DOHH2 (cell line): ENCODE results near the gene ALK.

Experiments
- H3F3A ChIP-seq: fragments of 200-600 bp; sonication (generic), shearing (Covaris generic); 2 replicates; pipeline ENCODE4 v1.6.0; 2016; ENCODE audit warnings: antibody characterized with exemption, mild to moderate bottlenecking; ENCODE audit not compliant: control insufficient read depth, insufficient read depth
- H3K27ac ChIP-seq: fragments of 200-600 bp; sonication (generic); 2 replicates; pipeline ENCODE4 v1.5.1; 2014; ENCODE audit warnings: low read depth, mild to moderate bottlenecking, low read length, moderate library complexity
- H3K27me3 ChIP-seq: fragments of 200-600 bp; sonication (generic); 2 replicates; pipeline ENCODE4 v1.6.1; 2014; ENCODE audit warnings: mild to moderate bottlenecking, low read length, mixed read lengths; ENCODE audit not compliant: control insufficient read depth
- H3K36me3 ChIP-seq: fragments of 200-600 bp; sonication (generic); 2 replicates; pipeline ENCODE4 v1.6.1; 2014; ENCODE audit warnings: mild to moderate bottlenecking, low read length, moderate library complexity, mixed read lengths; ENCODE audit not compliant: control insufficient read depth
- H3K4me1 ChIP-seq: fragments of 200-600 bp; sonication (generic); 2 replicates; pipeline ENCODE4 v1.6.1; 2014; ENCODE audit warnings: mild to moderate bottlenecking, low read length, mixed read lengths; ENCODE audit not compliant: control insufficient read depth
- H3K4me2 ChIP-seq: fragments of 200-600 bp; sonication (generic); 2 replicates; pipeline ENCODE4 v1.6.0; 2014; ENCODE audit warnings: mild to moderate bottlenecking, low read length, moderate library complexity
- H3K4me3 ChIP-seq: fragments of 200-600 bp; sonication (generic); 2 replicates; pipeline ENCODE4 v1.5.1; 2014; ENCODE audit warnings: mild to moderate bottlenecking, low read length, mixed read lengths
- H3K79me2 ChIP-seq: fragments of 200-600 bp; sonication (generic); 2 replicates; pipeline ENCODE4 v1.6.1; 2014; ENCODE audit warnings: mild to moderate bottlenecking, low read length, mixed read lengths; ENCODE audit not compliant: control insufficient read depth
- H3K9me2 ChIP-seq: fragments of 200-600 bp; sonication (generic); replicated peaks from 2 replicates; pipeline ENCODE4 v1.6.1; 2014; ENCODE audit warnings: mild to moderate bottlenecking, low read length, mixed read lengths; ENCODE audit not compliant: control insufficient read depth
- H3K9me3 ChIP-seq: fragments of 200-600 bp; sonication (generic); 2 replicates; pipeline ENCODE4 v1.6.1; 2014; ENCODE audit warnings: antibody characterized with exemption, low read length, mixed read lengths; ENCODE audit not compliant: control insufficient read depth, insufficient read depth
- H4K20me1 ChIP-seq: fragments of 200-600 bp; sonication (generic); 2 replicates; pipeline ENCODE4 v1.6.0; 2014; ENCODE audit warnings: low read depth, mild to moderate bottlenecking, antibody characterized with exemption, low read length, moderate library complexity; ENCODE audit not compliant: control insufficient read depth, insufficient read depth
- CTCF ChIP-seq: fragments of 200-600 bp; sonication (generic); IDR thresholded peaks from one replicate; pipeline ENCODE4 v1.5.1; 2014; ENCODE audit warnings: antibody characterized with exemption, mild to moderate bottlenecking, low read depth, low read length; ENCODE audit not compliant: poor library complexity, severe bottlenecking
- EZH2phosphoT487 ChIP-seq: fragments of 200-600 bp; sonication (generic); IDR thresholded peaks from 2 replicates; pipeline ENCODE4 v1.6.1; 2017; ENCODE audit warnings: borderline replicate concordance, mild to moderate bottlenecking, antibody characterized with exemption, low read length, moderate library complexity, mixed read lengths

ALK gene

GRCh38 chr2:29166242-29167039, 754.9 kb downstream of the ALK start:
- H3K4me2 ChIP-seq: no peak overlapping the region
- H3K36me3 ChIP-seq: no peaks in the 10 kb centered on the region
- H3K27me3 ChIP-seq: peaks cover 9% of the 10 kb centered on the region; the same call in 1 of the 2 replicates

GRCh38 chr2:29165362-29166241, 755.8 kb downstream of the ALK start:
- Histone ChIP-seq H3F3A (no peaks in the 10 kb centered on the region), H3K79me2 (no peaks in the 10 kb centered on the region), H3K4me3 (no peak overlapping the region), H3K27ac (no peak overlapping the region), H3K36me3 (no peaks in the 10 kb centered on the region), H3K4me2 (no peak overlapping the region), H4K20me1 (no peaks in the 10 kb centered on the region), H3K9me3 (no peaks in the 10 kb centered on the region), H3K9me2 (no peaks in the 10 kb centered on the region), H3K4me1 (no peaks in the 10 kb centered on the region), H3K27me3 (peaks cover 9% of the 10 kb centered on the region; the same call in 1 of the 2 replicates)
- no peak for TF ChIP-seq EZH2phosphoT487
- no peak for TF ChIP-seq CTCF

More at GRCh38 chr2:29166242-29167039, 754.9 kb downstream of the ALK start:
- no peaks in the 10 kb centered on the region for H3F3A ChIP-seq
- no peaks in the 10 kb centered on the region for H3K4me1 ChIP-seq
- no peak overlapping the region for H3K4me3 ChIP-seq
- no peaks in the 10 kb centered on the region for H3K79me2 ChIP-seq
- no peaks in the 10 kb centered on the region for H3K9me3 ChIP-seq
- TF ChIP-seq CTCF (no peak), EZH2phosphoT487 (no peak)
- H4K20me1 ChIP-seq: no peaks in the 10 kb centered on the region
- H3K9me2 ChIP-seq: no peaks in the 10 kb centered on the region
- no peak overlapping the region for H3K27ac ChIP-seq

GRCh38 chr2:29164091-29164846, 757.1 kb downstream of the ALK start:
- no peaks in the 10 kb centered on the region for H3K9me3 ChIP-seq
- H3K79me2 ChIP-seq: no peaks in the 10 kb centered on the region
- no peak overlapping the region for H3K4me3 ChIP-seq
- no peaks in the 10 kb centered on the region for H3K36me3 ChIP-seq
- H4K20me1 ChIP-seq: no peaks in the 10 kb centered on the region
- TF ChIP-seq CTCF (no peak), EZH2phosphoT487 (no peak)
- H3K27ac ChIP-seq: no peak overlapping the region
- peaks cover 9% of the 10 kb centered on the region; the same call in 1 of the 2 replicates for H3K27me3 ChIP-seq
- no peaks in the 10 kb centered on the region for H3F3A ChIP-seq
- no peaks in the 10 kb centered on the region for H3K9me2 ChIP-seq
- no peak overlapping the region for H3K4me2 ChIP-seq
- no peaks in the 10 kb centered on the region for H3K4me1 ChIP-seq
